Endodermal cell (in vitro differentiated cells): ENCODE measurements around the gene CCNJL. TPM values are rescaled to one million over a fixed set of nuclear protein-coding genes. Genes with fewer than 3 reads are reported as not detected.

ENCODE experiments used
- DNase-seq: peaks from one replicate; pipeline ENCODE4 v3.0.0-alpha.2; 2017
- H3K27ac ChIP-seq: 2 replicates; pipeline ENCODE4 v1.5.1; 2013; ENCODE audit warnings: mild to moderate bottlenecking, low read depth, low read length, moderate library complexity
- H3K27me3 ChIP-seq: 2 replicates; pipeline ENCODE4 v1.6.1; 2013; ENCODE audit warnings: mild to moderate bottlenecking, low read length, moderate library complexity; ENCODE audit not compliant: insufficient read depth, control insufficient read depth, poor library complexity, severe bottlenecking
- H3K36me3 ChIP-seq: 2 replicates; pipeline ENCODE4 v1.7.0; 2013; ENCODE audit warnings: mild to moderate bottlenecking, low read length, moderate library complexity; ENCODE audit not compliant: control insufficient read depth, insufficient read depth
- H3K4me1 ChIP-seq: one replicate; pipeline ENCODE4 v1.7.0; 2013; ENCODE audit warnings: low read length; ENCODE audit not compliant: control insufficient read depth, insufficient read depth
- H3K4me3 ChIP-seq: 2 replicates; pipeline ENCODE4 v1.5.1; 2013; ENCODE audit warnings: mild to moderate bottlenecking, low read length, moderate library complexity
- H3K9ac ChIP-seq: 2 replicates; pipeline ENCODE4 v1.6.1; 2013; ENCODE audit warnings: mild to moderate bottlenecking, low read length, moderate library complexity; ENCODE audit not compliant: poor library complexity, severe bottlenecking; ENCODE audit errors: extremely low read depth
- H3K9me3 ChIP-seq: 2 replicates; pipeline ENCODE4 v1.6.1; 2013; ENCODE audit warnings: mild to moderate bottlenecking, low read length, moderate library complexity; ENCODE audit not compliant: control insufficient read depth
- H3K27ac Mint-ChIP-seq: 2 replicates; pipeline ENCODE4 v1.8.0; 2020; ENCODE audit warnings: mixed read lengths
- H3K27me3 Mint-ChIP-seq: 2 replicates; pipeline ENCODE4 v1.8.0; 2021; ENCODE audit warnings: mild to moderate bottlenecking, mixed read lengths; ENCODE audit not compliant: insufficient read depth
- H3K36me3 Mint-ChIP-seq: 2 replicates; pipeline ENCODE4 v1.8.0; 2020; ENCODE audit warnings: low read depth, mixed read lengths
- H3K4me1 Mint-ChIP-seq: 2 replicates; pipeline ENCODE4 v1.8.0; 2020; ENCODE audit warnings: mixed read lengths
- H3K4me3 Mint-ChIP-seq: 2 replicates; pipeline ENCODE4 v1.8.0; 2020; ENCODE audit warnings: mild to moderate bottlenecking, moderate library complexity, mixed read lengths
- H3K9me3 Mint-ChIP-seq: 2 replicates; pipeline ENCODE4 v1.8.0; 2020; ENCODE audit warnings: mild to moderate bottlenecking, mixed read lengths
- WGBS, 2 experiments: methylation state at CpG; one replicate each; pipeline versions ENCODE4 v1.1.5 to v1.1.7; 2013; ENCODE audit warnings: missing lambda C conversion rate in 2 of 2, mixed read lengths in 1 of 2; ENCODE audit not compliant: insufficient coverage in 1 of 2, insufficient read length in 1 of 2; 5-methylcytosine and 5-hydroxymethylcytosine counted together
- total RNA-seq, 2 donors: library from RNA; stranded (reverse); fragmentation: NEBNext Ultra II Directional in 1 of 2; extraction: Animal tissue kit (Norgen Biotek cat#: 25700) in 1 of 2; gene quantifications; 2 replicates in 1 of 2; 3 replicates in 1 of 2; pipeline ENCODE4 v1.2.1, GENCODE V29; 2021
- TF ChIP-seq, protein P1 (sequence below): fragments of 200-600 bp; sonication (generic); conservative IDR thresholded peaks from 2 replicates; pipeline ENCODE4 v1.5.0; 2021; ENCODE audit warnings: antibody characterized with exemption, mild to moderate bottlenecking

The CCNJL gene
- total RNA-seq, 2 donors from 2014 or later: 14.1 to 18.7 TPM

GRCh38 chr5:160266752-160267345 lies 45.5 kb downstream of the CCNJL start:
- Mint-ChIP-seq H3K36me3 (peaks cover 10% of the 10 kb centered on the region), H3K4me3 (no peak overlapping the region), H3K9me3 (no peaks in the 10 kb centered on the region), H3K4me1 (peaks cover 35% of the 10 kb centered on the region), H3K27me3 (no peaks in the 10 kb centered on the region), H3K27ac (peak overlapping the region; percentile 75)
- Histone ChIP-seq H3K9ac (no peak overlapping the region), H3K4me1 (peaks cover 11% of the 10 kb centered on the region), H3K27ac (no peak overlapping the region), H3K9me3 (no peaks in the 10 kb centered on the region), H3K36me3 (no peaks in the 10 kb centered on the region), H3K4me3 (no peak overlapping the region), H3K27me3 (no peaks in the 10 kb centered on the region)
- 49 to 54% methylated on average over 4 to 9 of the region's 9 CpGs for WGBS, 2 experiments
- peak; percentile 91 for DNase-seq
- TF ChIP-seq, protein P1, sequence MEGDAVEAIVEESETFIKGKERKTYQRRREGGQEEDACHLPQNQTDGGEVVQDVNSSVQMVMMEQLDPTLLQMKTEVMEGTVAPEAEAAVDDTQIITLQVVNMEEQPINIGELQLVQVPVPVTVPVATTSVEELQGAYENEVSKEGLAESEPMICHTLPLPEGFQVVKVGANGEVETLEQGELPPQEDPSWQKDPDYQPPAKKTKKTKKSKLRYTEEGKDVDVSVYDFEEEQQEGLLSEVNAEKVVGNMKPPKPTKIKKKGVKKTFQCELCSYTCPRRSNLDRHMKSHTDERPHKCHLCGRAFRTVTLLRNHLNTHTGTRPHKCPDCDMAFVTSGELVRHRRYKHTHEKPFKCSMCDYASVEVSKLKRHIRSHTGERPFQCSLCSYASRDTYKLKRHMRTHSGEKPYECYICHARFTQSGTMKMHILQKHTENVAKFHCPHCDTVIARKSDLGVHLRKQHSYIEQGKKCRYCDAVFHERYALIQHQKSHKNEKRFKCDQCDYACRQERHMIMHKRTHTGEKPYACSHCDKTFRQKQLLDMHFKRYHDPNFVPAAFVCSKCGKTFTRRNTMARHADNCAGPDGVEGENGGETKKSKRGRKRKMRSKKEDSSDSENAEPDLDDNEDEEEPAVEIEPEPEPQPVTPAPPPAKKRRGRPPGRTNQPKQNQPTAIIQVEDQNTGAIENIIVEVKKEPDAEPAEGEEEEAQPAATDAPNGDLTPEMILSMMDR: peak; percentile 76

DNA sequence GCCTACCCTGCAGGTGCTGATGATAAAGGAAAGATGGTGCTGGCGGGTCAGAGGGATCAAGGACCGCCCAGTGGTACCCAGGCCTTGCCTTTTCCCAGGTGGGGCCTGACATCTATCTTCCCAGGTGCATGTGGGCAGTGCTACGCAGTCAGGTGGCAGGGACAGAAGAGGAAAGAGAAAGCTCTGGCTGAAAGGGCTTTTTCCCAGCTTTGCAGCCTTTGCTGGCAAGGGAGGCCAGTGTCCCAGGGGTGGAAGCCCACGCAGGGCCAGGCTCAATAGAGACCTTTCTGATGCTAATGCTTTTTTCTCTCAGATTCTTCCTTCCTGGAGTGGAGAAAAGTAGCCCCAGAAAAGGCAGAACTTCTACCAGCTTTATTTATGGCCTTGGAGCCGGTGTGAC lies 46.3 kb downstream of the CCNJL start:
- peaks cover 19% of the 10 kb centered on the region for H3K4me1 ChIP-seq
- TF ChIP-seq, protein P1: no peak
- WGBS, 2 experiments: 75 to 89% methylated on average over 2 to 5 of the region's 5 CpGs

DNA sequence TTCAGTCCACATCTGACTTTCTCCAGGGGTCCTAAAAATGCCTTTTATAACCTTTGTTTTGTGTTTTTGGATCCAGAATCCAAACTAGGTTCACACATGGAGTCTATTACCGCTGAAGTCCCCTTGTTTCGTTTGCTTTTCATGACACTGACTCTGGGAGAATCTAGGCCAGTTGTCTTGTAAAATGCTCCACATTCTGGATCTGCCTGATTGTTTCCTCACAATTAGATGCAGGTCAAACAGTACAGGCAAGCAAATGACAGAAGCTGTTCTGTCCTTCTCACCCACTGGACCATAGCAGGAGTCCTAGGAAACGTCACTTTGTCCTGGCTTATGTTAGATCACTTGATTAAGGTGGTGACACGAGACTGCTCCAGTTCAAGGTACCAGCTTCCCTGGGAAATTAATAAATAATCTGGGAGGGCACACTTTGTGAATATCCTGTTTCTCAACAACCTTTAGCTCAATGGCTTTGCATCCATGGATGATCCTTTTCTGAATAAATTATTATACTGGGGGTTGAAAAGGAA lies 49.0 kb downstream of the CCNJL start:
- no peaks in the 10 kb centered on the region for H3K27me3 ChIP-seq
- peaks cover 4% of the 10 kb centered on the region for H3K36me3 ChIP-seq
- H3K4me3 Mint-ChIP-seq: no peak overlapping the region
- H3K9ac ChIP-seq: no peak overlapping the region
- peaks cover 28% of the 10 kb centered on the region for H3K4me1 ChIP-seq
- H3K9me3 ChIP-seq: no peaks in the 10 kb centered on the region
- TF ChIP-seq, protein P1: no peak
- H3K27ac ChIP-seq: no peak overlapping the region
- no peaks in the 10 kb centered on the region for H3K9me3 Mint-ChIP-seq
- H3K27ac Mint-ChIP-seq: no peak overlapping the region
- H3K36me3 Mint-ChIP-seq: peaks cover 11% of the 10 kb centered on the region
- WGBS, 2 experiments: 83 to 92% methylated on average over 4 of the region's 4 CpGs
- no peak for DNase-seq
- H3K4me1 Mint-ChIP-seq: peaks cover 36% of the 10 kb centered on the region
- H3K4me3 ChIP-seq: no peak overlapping the region
- H3K27me3 Mint-ChIP-seq: no peaks in the 10 kb centered on the region

More for the DNA sequence above, 46.3 kb downstream of the CCNJL start:
- Mint-ChIP-seq H3K27ac (peak overlapping the region; percentile 75), H3K27me3 (no peaks in the 10 kb centered on the region), H3K4me3 (no peak overlapping the region), H3K9me3 (no peaks in the 10 kb centered on the region), H3K4me1 (peaks cover 35% of the 10 kb centered on the region), H3K36me3 (peaks cover 10% of the 10 kb centered on the region)
- Histone ChIP-seq H3K9me3 (no peaks in the 10 kb centered on the region), H3K4me3 (no peak overlapping the region), H3K9ac (no peak overlapping the region), H3K36me3 (no peaks in the 10 kb centered on the region), H3K27ac (no peak overlapping the region), H3K27me3 (no peaks in the 10 kb centered on the region)
- DNase-seq: no peak
